ENCODE data around the gene GFPT1.
"Not testable (repeated sequence)": the region's sequence is repeated elsewhere in the genome, so short reads cannot be mapped to it uniquely, and the experiment has no call there.

GFPT1 gene

DNA sequence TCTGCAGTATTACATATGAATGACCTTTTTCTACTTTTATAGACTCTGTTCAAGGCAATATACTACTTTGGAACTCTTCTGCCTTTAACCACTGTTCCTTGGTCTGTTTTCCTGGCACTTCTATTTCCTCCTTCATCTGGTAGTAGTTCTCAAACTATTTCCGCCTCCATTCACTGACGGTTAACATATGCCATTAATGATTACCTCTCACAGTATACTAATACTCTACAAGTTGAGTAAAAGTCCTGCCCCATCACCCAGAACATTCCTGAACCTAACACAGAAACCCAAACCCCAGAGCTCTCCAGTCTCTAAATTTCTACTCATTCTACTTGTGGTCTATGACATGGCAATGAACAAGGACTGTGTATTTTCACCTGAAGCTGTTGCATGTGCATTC, 4.5 kb downstream of the GFPT1 start:
- no peak for DNase-seq

- DNase-seq = no peak
These were observed 5.7 kb downstream of the GFPT1 start for GRCh38 chr2:69381337-69381737.

GRCh38 chr2:69380072-69380917, 6.7 kb downstream of the GFPT1 start:
- DNase-seq = no peak

DNA sequence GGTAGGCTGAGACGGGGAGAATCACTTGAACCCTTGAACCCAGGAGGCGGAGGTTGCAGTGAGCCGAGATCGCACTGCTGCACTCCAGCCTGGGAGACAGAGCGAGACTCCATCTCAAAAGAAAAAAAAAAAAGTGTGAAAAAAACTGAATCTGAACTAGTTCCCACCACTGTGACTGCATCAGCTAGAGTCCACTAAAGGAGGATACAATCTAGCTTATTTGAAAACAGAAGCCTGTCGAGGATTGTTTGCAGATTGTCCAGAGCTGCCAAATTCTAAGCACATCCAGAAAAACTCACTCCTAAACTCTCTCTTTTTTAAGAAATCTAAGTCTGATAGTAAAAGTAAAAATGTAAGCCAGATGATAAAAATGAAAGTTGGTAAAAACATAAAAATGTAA, 10.6 kb downstream of the GFPT1 start:
- no peak for DNase-seq

- DNase-seq = peak; percentile 23
These were observed 11.3 kb downstream of the GFPT1 start for GRCh38 chr2:69375494-69376353.

GRCh38 chr2:69372767-69373166, 14.3 kb downstream of the GFPT1 start:
- DNase-seq = no peak

- DNase-seq = no peak
These were observed 17.2 kb downstream of the GFPT1 start for GRCh38 chr2:69369802-69370201.

DNA sequence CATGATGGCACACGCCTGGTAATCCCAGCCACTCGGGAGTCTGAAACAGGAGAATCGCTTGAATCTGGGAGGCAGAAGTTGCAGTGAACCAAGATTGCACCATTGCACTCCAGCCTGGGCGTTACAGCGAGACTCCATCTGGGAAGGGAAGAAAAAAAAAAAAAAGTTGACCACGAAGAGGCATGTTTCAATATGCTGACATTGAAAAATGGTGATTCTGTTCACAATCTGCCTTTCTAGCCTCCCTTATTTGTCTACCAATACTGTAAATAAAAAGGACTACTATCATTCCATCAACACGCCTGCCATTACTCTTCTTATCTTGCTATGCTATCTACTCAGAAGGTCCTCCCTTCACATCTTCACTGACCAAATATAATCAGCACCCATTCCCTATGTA, 18.4 kb downstream of the GFPT1 start:
- no peak for DNase-seq

DNA sequence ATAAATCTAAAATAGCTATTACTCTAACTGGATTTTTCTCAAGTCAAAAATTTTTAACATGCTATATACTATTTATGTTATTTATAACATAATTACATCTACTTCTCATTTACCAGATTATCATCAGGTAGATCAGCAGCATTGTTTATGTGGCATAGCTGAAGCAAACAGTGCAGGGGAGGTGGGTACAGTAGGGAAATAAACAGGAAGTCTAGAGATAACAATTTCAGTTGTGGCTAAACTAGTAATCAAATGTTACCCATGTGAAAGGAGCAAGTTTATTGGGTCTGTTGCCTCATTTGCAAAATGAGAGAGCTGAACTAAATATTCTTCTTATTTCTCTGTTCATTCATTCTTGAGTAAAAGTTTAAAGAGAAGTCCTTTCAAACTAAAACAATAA, 27.7 kb downstream of the GFPT1 start:
- no peak for DNase-seq

DNA sequence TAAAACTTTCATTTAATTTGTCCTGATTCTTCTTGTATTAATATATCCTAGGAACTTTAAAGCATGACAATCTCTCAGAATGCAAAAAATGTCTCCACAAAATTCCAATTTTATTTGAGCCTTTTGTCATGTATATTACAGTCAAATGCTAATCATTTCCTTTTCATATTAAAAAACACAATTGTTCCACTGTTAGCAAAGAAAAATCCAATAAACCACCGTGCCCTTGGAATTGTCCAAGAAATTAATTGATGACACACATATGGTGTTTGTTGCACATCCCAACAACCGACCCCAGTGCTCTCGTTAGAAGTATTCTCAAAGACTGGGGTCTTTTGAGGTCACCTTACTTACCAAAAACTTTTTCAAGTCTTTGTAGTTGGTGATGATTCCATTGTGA, 28.1 kb downstream of the GFPT1 start:
- no peak for DNase-seq

GRCh38 chr2:69356471-69356870, 30.6 kb downstream of the GFPT1 start:
- DNase-seq = no peak

- not testable (repeated sequence) for DNase-seq
These were observed 32.1 kb downstream of the GFPT1 start for GRCh38 chr2:69354976-69355375.

DNA sequence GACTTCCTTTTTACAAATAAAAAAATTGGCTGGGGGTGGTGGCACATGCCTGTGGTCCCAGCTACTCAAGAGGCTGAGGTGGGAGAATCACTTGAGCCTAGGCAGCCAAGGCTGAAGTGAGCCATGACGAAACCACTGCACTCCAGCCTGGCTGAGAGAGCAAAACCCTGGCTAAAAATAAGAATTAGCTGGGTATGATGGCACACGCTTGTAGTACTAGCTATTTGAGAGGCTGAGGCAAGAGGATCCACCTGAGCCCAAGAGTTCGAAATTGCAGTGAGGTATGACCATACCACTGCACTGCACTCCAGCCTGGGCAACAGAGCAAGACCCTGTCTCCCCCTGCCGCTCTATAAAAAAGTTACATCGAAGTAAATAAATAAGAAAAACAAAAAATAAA, 33.7 kb downstream of the GFPT1 start:
- DNase-seq = no peak

GRCh38 chr2:69348781-69349180, 38.2 kb downstream of the GFPT1 start:
- DNase-seq = no peak

DNA sequence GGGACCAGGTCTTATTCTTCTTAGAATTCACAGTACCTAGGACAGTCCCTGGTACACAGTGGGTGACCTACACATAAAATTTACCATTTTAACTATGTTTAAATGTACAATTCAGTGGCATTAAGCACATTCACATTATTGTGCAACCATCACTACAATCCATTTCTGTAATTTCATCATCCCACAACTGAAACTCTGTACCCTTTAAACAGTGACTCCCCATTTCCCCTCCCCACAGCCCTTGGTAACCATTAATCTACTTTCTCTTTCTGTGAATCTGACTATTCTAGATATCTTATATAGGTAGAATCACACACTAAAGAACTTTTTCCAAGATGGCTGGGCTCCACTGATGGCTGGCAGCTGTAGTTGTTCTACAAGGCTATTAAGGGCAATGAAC, 41.6 kb downstream of the GFPT1 start:
- DNase-seq = no peak

GRCh38 chr2:69344305-69344704, 42.7 kb downstream of the GFPT1 start:
- DNase-seq = no peak

GRCh38 chr2:69340101-69340775, 46.8 kb downstream of the GFPT1 start:
- no peak for DNase-seq

DNA sequence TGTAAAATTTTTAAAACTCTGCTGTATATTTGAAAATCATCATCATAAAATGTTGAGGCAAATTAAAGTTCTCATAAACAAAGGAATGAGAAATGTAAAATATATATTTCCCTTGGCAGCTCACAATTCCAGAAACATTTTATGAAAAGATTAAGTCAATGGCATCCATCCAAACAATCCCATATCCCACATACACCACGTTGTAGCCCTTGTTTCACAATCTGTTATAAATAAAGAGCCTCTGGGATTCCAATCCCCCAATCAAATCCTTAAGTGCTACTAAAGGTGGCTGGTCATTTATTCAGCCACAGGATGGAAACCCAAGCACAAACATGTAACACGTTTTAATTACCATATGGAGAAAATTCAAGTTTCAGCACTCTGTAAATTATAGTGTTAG, 51.7 kb downstream of the GFPT1 start:
- DNase-seq = no peak

- DNase-seq = no peak
These were observed 53.7 kb downstream of the GFPT1 start for GRCh38 chr2:69333352-69333751.

DNA sequence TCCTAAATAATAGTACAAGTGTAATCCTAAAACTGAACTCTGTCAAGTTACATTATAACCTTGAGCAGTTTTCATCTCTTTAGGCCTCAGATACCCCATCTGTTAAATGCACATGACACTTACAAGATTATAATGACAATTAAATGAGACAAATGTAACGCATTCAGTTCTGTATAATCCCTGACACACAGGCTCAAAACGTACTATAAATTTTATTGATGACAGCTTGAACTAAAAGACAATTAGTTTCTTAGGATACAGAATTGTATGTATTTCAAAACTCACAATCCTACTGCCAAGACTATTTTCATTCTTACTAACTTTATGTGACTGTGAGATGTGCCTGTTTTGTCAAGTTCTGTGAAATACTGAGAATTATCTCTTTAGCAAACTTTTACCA, 56.2 kb downstream of the GFPT1 start:
- no peak for DNase-seq

GRCh38 chr2:69322631-69323030, 64.4 kb downstream of the GFPT1 start:
- DNase-seq = no peak

GRCh38 chr2:69316550-69316949, 70.5 kb downstream of the GFPT1 start:
- DNase-seq = no peak

GRCh38 chr2:69315160-69315761, 71.8 kb downstream of the GFPT1 start:
- no peak for DNase-seq

Data from NCI-H1105 (cell line).